Measurements from ENCODE around the gene FAM162A.

GRCh38 chr3:122435950-122436349, 52.0 kb downstream of the FAM162A start:
- TF ChIP-seq POLR2AphosphoS5 (IDR thresholded peaks at IDR 0.05; ENCODE audit: low read depth, low read length): no peak
- TF ChIP-seq POLR2A (IDR thresholded peaks at IDR 0.05; ENCODE audit: low read depth, low read length): no peak
- no peak for TF ChIP-seq TAF1 (IDR thresholded peaks at IDR 0.05; ENCODE audit: low read depth, low read length)
- TF ChIP-seq POU2F2 (IDR thresholded peaks at IDR 0.05; ENCODE audit: low read depth, low read length): no peak

All from GM12891 (cell line).